Measurements from ENCODE around the gene ING4.

The ING4 gene

DNA sequence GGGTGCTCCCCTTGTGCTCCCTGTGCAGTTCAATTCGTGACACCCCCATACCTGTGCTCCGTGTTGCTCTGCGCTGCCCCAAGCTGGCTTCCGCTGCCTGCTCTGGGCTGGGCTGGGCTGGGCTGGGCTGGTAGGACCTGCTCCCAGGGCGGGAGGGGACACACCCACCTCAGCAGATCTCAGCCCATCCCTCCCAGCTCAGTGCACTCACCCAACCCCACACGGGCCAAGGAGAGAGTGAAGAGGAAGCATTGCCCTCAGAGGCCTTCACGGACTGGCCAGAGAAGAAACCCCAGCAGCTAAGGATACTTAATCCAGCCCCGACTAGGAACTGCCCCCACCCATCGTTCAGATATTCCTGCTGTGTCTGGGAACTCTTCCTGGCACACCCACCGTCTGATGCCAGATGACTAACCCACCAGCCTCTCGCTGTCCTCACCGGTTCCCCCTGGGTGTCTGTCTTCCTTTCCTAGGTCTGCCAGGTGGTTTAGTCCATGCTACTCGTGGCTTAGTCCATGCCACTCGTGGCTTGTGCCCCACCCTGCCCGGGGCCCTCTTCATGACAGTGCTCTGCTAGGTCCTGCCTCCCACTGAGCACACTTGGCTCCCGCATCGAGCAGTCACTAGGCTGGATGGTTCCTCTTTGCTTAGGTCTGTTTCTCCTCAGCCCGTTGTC lies 26.9 kb downstream of the ING4 start, which contains the start of gene LPAR5:
Gene LPAR5, minus strand, starts transcription at position 104 of the 676 bp plus-strand sequence. CDS start 14,711 bp downstream, outside the sequence.
- WGBS, 2 experiments: 71 to 75% methylated on average over 18 of the region's 18 CpGs
- peaks cover 16% of the 10 kb centered on the region for H3K4me1 ChIP-seq (ENCODE audit: control insufficient read depth, insufficient read depth, low read length)
- no peaks in the 10 kb centered on the region for H3K36me3 ChIP-seq (ENCODE audit: control insufficient read depth, insufficient read depth, low read length)
- H3K4me3 ChIP-seq (ENCODE audit: insufficient read depth, low read depth, low read length): no peak within 1 kb of the TSS
- H3K27me3 ChIP-seq (ENCODE audit: control insufficient read depth, insufficient read depth, low read length, poor library complexity, severe bottlenecking): no peaks in the 10 kb centered on the region
- no peaks in the 10 kb centered on the region for H3K9me3 ChIP-seq (ENCODE audit: control insufficient read depth, low read length)
- H3K27ac ChIP-seq (ENCODE audit: insufficient read depth, low read depth, low read length, poor library complexity, severe bottlenecking): no peak within 1 kb of the TSS

DNA sequence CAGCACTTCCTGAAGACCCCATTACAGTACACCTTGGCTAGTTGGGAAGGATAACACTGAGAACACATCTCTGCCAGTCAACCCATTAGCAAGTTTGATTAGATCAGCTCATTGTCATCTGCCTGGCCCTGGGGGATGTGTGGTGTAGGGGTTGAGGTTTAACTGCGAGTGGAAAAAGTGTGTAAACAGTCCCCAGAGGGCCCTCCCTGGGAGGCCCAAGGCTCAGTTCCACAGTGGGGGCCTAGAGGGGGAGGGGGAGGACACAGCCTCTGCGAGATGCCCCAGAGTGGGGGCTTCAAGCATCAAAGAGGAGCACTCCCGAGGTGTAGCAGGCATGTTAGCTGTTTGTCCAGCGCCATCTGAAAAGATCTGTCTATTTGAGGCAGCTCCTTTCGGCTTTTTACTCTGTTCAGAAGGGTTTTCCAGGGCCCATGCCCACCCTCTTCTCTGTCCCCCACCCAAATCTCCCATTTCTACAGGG lies 27.5 kb downstream of the ING4 start:
- Histone ChIP-seq H3K27me3 (ENCODE audit: control insufficient read depth, insufficient read depth, low read length, poor library complexity, severe bottlenecking) (no peaks in the 10 kb centered on the region), H3K4me1 (ENCODE audit: control insufficient read depth, insufficient read depth, low read length) (peaks cover 16% of the 10 kb centered on the region), H3K9me3 (ENCODE audit: control insufficient read depth, low read length) (no peaks in the 10 kb centered on the region), H3K36me3 (ENCODE audit: control insufficient read depth, insufficient read depth, low read length) (no peaks in the 10 kb centered on the region), H3K4me3 (ENCODE audit: insufficient read depth, low read depth, low read length) (no peak overlapping the region), H3K27ac (ENCODE audit: insufficient read depth, low read depth, low read length, poor library complexity, severe bottlenecking) (no peak overlapping the region)
- WGBS, 2 experiments: 66 to 69% methylated on average over 5 of the region's 5 CpGs

DNA sequence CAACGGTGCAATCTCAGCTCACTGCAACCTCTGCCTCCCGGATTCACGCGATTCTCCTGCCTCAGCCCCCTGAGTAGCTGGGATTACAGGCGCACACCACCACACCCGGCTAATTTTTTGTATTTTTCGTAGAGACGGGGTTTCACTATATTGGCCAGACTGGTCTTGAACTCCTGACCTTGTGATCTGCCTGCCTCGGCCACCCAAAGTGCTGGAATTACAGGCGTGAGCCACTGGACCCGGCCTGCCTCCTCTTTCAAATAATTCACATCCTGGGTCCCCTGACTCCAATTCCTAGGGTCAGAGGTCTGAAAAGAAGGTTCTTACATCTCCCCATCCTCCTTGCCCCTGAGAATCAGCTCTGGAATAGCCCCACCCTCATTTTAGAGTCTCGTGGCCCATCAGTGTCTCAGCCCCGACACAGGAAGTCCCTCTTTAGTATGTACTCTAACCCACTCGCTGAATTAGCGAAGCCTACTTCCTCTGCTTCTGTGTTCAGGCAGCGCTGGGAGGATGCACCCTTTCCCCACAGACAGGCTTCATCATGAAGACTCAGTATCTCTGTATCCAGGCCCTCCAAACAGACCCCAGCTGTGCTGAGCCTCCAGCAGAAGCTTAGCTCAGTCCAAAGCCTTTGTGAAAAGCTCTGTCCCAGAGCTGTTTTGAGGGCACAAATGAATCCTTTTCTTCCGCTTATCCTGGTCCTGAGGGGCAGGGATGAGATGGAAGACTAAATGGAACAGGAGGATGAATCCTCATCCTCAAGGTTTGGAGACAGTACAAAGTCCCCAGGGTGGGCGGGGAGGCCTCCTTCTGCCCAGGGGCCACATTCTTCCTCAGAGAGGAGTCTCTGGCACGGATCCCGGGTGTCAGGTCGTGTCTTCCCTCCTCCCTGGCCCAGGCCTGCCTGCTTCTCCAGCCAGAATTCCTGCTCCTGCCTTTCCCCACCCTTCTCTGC lies 30.6 kb downstream of the ING4 start:
- no peak overlapping the region for H3K4me3 ChIP-seq (ENCODE audit: insufficient read depth, low read depth, low read length)
- no peaks in the 10 kb centered on the region for H3K36me3 ChIP-seq (ENCODE audit: control insufficient read depth, insufficient read depth, low read length)
- H3K27me3 ChIP-seq (ENCODE audit: control insufficient read depth, insufficient read depth, low read length, poor library complexity, severe bottlenecking): no peaks in the 10 kb centered on the region
- WGBS, 2 experiments: 82% methylated on average over 21 of the region's 21 CpGs
- H3K27ac ChIP-seq (ENCODE audit: insufficient read depth, low read depth, low read length, poor library complexity, severe bottlenecking): peak overlapping the region; percentile 56
- peaks cover 16% of the 10 kb centered on the region for H3K4me1 ChIP-seq (ENCODE audit: control insufficient read depth, insufficient read depth, low read length)
- H3K9me3 ChIP-seq (ENCODE audit: control insufficient read depth, low read length): no peaks in the 10 kb centered on the region

DNA sequence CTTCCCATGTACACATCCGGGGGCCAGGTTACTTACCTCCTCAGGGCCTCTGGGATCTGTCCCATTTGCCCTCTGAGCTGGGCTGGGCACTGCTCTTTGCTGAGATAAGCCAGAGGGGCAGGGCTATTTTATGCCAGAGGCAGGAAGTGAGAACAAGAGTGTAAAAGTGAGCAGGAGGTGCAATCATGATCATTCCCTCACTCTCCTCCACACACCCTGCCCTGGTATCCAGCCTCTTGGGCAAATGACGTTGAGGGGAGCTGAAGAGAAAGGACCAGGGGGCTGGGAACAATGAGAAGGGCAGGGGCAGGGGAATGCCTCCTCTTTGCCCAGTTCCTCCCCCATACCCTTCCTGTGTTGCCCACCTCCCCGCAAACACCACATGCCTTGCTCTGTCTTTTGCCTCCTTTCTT lies 31.4 kb downstream of the ING4 start:
- no peak overlapping the region for H3K27ac ChIP-seq (ENCODE audit: insufficient read depth, low read depth, low read length, poor library complexity, severe bottlenecking)
- H3K4me3 ChIP-seq (ENCODE audit: insufficient read depth, low read depth, low read length): no peak overlapping the region
- 73 to 88% methylated on average over 3 of the region's 3 CpGs for WGBS, 2 experiments
- H3K4me1 ChIP-seq (ENCODE audit: control insufficient read depth, insufficient read depth, low read length): peaks cover 16% of the 10 kb centered on the region
- no peaks in the 10 kb centered on the region for H3K36me3 ChIP-seq (ENCODE audit: control insufficient read depth, insufficient read depth, low read length)
- no peaks in the 10 kb centered on the region for H3K9me3 ChIP-seq (ENCODE audit: control insufficient read depth, low read length)
- no peaks in the 10 kb centered on the region for H3K27me3 ChIP-seq (ENCODE audit: control insufficient read depth, insufficient read depth, low read length, poor library complexity, severe bottlenecking)

DNA sequence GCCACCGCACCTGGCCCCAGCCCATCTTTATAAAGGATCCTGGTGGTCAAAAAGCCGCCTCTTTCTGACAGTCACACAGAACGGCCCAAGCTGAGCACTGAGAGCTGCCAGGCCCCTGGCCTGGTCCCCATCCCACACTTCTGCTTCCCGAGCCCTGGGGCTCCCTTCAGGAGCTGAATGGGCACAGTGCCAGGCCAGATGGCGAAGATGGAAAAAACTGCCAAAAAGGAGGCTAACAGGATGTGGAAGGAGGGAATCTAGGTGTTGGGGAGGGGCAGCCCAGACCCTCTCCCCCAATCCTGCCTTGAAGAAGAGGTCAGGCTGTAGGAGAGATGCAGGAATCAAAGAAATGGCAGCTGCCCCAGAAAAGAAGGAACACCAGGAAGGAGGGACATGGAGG lies 32.2 kb downstream of the ING4 start:
- H3K36me3 ChIP-seq (ENCODE audit: control insufficient read depth, insufficient read depth, low read length): no peaks in the 10 kb centered on the region
- H3K4me1 ChIP-seq (ENCODE audit: control insufficient read depth, insufficient read depth, low read length): peaks cover 12% of the 10 kb centered on the region
- H3K4me3 ChIP-seq (ENCODE audit: insufficient read depth, low read depth, low read length): no peak overlapping the region
- WGBS, 2 experiments: 75 to 77% methylated on average over 5 of the region's 5 CpGs
- no peaks in the 10 kb centered on the region for H3K27me3 ChIP-seq (ENCODE audit: control insufficient read depth, insufficient read depth, low read length, poor library complexity, severe bottlenecking)
- no peak overlapping the region for H3K27ac ChIP-seq (ENCODE audit: insufficient read depth, low read depth, low read length, poor library complexity, severe bottlenecking)
- no peaks in the 10 kb centered on the region for H3K9me3 ChIP-seq (ENCODE audit: control insufficient read depth, low read length)

DNA sequence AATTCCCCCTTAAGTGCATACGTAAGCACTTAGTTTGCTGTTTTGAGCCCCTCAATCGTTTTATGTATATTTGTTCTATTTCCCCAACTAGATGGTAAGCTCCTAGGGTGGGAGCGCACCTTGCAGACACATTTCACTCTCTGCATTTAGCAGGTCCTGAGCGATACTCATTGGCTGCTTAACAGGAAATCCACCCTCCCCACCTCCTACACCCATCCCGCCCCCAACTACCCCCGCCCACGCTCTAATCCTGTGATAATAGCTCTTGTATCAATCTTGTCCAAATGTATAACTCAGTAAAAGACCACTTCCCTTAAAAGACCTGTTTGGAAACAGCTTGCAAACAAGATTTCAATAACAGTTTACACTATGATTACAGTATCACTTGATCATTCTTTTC lies 35.3 kb downstream of the ING4 start:
- no peak overlapping the region for H3K27ac ChIP-seq (ENCODE audit: insufficient read depth, low read depth, low read length, poor library complexity, severe bottlenecking)
- 75 to 78% methylated on average over 6 to 7 of the region's 7 CpGs for WGBS, 2 experiments
- peaks cover 4% of the 10 kb centered on the region for H3K4me1 ChIP-seq (ENCODE audit: control insufficient read depth, insufficient read depth, low read length)
- no peaks in the 10 kb centered on the region for H3K27me3 ChIP-seq (ENCODE audit: control insufficient read depth, insufficient read depth, low read length, poor library complexity, severe bottlenecking)
- H3K36me3 ChIP-seq (ENCODE audit: control insufficient read depth, insufficient read depth, low read length): no peaks in the 10 kb centered on the region
- H3K9me3 ChIP-seq (ENCODE audit: control insufficient read depth, low read length): no peaks in the 10 kb centered on the region
- no peak overlapping the region for H3K4me3 ChIP-seq (ENCODE audit: insufficient read depth, low read depth, low read length)

DNA sequence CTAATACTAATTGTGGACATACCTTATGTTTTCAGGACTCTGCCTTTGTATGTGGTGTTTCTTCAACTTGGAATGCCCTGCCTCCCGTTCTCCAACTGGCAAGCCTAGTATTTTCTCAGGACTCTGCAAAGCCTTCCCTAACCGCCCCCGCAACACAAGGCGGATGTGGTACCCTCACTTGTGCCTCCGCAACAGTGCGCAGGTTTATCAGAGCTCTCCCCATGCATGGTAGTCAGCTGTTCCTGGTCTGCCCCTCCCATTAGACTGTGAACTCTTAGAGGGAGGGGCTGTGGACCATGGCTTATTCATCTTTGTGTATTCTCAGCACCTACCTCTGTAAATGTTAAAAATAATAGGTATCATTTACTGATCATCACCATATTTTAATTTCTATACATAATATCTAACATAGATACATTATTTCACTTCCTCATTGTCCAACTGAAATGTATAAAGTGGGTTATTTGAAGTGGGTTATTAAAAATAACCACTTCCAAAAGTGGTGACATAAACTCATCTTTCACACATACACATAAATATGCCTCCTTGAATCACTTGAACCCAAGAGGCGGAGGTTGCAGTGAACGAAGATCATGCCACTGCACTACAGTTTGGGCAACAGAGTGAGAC lies 36.1 kb downstream of the ING4 start:
- H3K36me3 ChIP-seq (ENCODE audit: control insufficient read depth, insufficient read depth, low read length): no peaks in the 10 kb centered on the region
- H3K27ac ChIP-seq (ENCODE audit: insufficient read depth, low read depth, low read length, poor library complexity, severe bottlenecking): no peak overlapping the region
- H3K9me3 ChIP-seq (ENCODE audit: control insufficient read depth, low read length): no peaks in the 10 kb centered on the region
- no peaks in the 10 kb centered on the region for H3K27me3 ChIP-seq (ENCODE audit: control insufficient read depth, insufficient read depth, low read length, poor library complexity, severe bottlenecking)
- WGBS, 2 experiments: 94 to 95% methylated on average over 8 of the region's 8 CpGs
- H3K4me1 ChIP-seq (ENCODE audit: control insufficient read depth, insufficient read depth, low read length): no peaks in the 10 kb centered on the region
- H3K4me3 ChIP-seq (ENCODE audit: insufficient read depth, low read depth, low read length): no peak overlapping the region

DNA sequence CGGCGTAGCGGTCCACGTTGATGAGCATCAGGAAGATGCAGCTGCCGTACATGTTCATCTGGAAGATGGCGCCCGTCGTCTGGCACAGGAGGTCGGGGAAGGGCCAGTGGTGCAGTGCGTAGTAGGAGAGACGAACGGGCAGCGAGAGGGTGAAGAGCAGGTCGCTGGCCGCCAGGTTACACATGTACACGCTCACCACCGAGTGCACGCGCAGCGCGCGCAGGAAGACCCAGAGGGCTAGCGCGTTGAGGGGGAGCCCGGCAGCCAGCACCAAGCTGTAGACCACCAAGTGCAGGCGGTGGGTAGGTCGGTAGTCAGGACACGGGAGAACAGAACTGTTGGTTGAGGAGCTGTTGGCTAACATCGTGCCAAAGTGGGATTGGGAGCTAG lies 42.0 kb downstream of the ING4 start:
- no peak overlapping the region for H3K27ac ChIP-seq (ENCODE audit: insufficient read depth, low read depth, low read length, poor library complexity, severe bottlenecking)
- peaks cover 27% of the 10 kb centered on the region for H3K27me3 ChIP-seq (ENCODE audit: control insufficient read depth, insufficient read depth, low read length, poor library complexity, severe bottlenecking)
- H3K9me3 ChIP-seq (ENCODE audit: control insufficient read depth, low read length): no peaks in the 10 kb centered on the region
- H3K4me1 ChIP-seq (ENCODE audit: control insufficient read depth, insufficient read depth, low read length): no peaks in the 10 kb centered on the region
- H3K4me3 ChIP-seq (ENCODE audit: insufficient read depth, low read depth, low read length): no peak overlapping the region
- no peaks in the 10 kb centered on the region for H3K36me3 ChIP-seq (ENCODE audit: control insufficient read depth, insufficient read depth, low read length)
- WGBS, 2 experiments: 96 to 97% methylated on average over 29 of the region's 29 CpGs

DNA sequence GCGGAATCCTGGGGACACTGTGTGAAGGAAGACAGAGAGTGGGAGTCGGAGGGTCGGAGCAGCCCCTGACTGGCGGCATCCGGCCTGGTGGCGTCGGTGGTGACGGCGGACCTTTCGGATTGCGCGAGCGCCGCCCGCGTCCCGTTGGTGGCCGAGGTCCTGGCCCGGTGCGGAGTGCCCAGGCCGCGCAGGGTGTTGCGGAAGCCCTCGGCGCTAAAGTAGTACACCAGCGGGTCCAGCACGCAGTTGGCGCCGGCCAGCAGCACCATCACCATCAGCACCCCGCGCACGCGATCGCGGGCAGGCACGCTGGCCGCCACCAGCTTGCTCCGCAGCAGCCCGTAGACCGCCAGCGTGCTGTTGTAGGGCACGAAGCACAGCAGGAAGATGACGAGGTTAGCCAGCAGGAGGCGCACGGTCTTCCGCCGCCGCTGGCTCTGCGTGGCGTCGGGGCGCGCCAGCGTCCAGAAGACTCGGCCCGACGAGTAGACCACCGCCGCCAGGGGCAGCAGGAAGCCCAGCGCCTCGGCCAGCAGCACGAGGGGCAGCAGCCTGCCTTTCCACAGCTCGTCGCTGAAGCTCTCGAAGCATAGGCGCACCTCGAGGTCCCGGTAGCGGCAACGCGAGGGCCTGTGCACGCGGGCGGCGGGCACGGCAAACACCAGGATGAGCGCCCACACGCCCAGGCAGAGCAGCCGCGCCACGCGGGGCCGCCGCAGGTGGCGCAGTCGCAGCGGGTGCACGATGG lies 42.6 kb downstream of the ING4 start:
- H3K27ac ChIP-seq (ENCODE audit: insufficient read depth, low read depth, low read length, poor library complexity, severe bottlenecking): no peak overlapping the region
- no peaks in the 10 kb centered on the region for H3K4me1 ChIP-seq (ENCODE audit: control insufficient read depth, insufficient read depth, low read length)
- 61% methylated on average over 88 of the region's 88 CpGs for WGBS, 2 experiments
- H3K9me3 ChIP-seq (ENCODE audit: control insufficient read depth, low read length): no peaks in the 10 kb centered on the region
- no peaks in the 10 kb centered on the region for H3K36me3 ChIP-seq (ENCODE audit: control insufficient read depth, insufficient read depth, low read length)
- no peak overlapping the region for H3K4me3 ChIP-seq (ENCODE audit: insufficient read depth, low read depth, low read length)
- H3K27me3 ChIP-seq (ENCODE audit: control insufficient read depth, insufficient read depth, low read length, poor library complexity, severe bottlenecking): peaks cover 27% of the 10 kb centered on the region

All from ectodermal cell (in vitro differentiated cells).